ENCODE results near the gene NUF2. TPM values are rescaled to one million over a fixed set of nuclear protein-coding genes. Genes with fewer than 3 reads are reported as not detected.

NUF2 gene
- total and polyA plus RNA-seq, 4 donors, result 0.80 to 31.6 (median 1.0) TPM; not detected in 1

- H3K27ac ChIP-seq (ENCODE audit: low read depth in 1 of 2, low read length in 2 of 2), result no peak overlapping the region
- no peak overlapping the region for H3K4me3 ChIP-seq (ENCODE audit: low read depth in 1 of 3, low read length in 3 of 3)
- no peaks in the 10 kb centered on the region for H3K4me1 ChIP-seq (ENCODE audit: control insufficient read depth in 4 of 4, insufficient read depth in 4 of 4, low read length in 3 of 4)
- no peak for DNase-seq (ENCODE audit: low spot score)
- no peaks in the 10 kb centered on the region for H3K27me3 ChIP-seq (ENCODE audit: control insufficient read depth in 4 of 4, insufficient read depth in 4 of 4, low read length in 3 of 4)
- H3K36me3 ChIP-seq (ENCODE audit: control insufficient read depth in 4 of 4, insufficient read depth in 3 of 4, low read depth in 1 of 4, low read length in 3 of 4), result no peaks in the 10 kb centered on the region
- no peak overlapping the region for H3K9ac ChIP-seq (ENCODE audit: low read depth in 1 of 2, low read length in 2 of 2)
- H3K9me3 ChIP-seq (ENCODE audit: control insufficient read depth in 4 of 4, low read length in 3 of 4), result no peaks in the 10 kb centered on the region
- TF ChIP-seq SP1 (IDR thresholded peaks at IDR 0.05) (no peak), NR2F2 (IDR thresholded peaks at IDR 0.05) (no peak), RAD21 (IDR thresholded peaks at IDR 0.05) (no peak), JUND (IDR thresholded peaks at IDR 0.05) (no peak), YY1 (IDR thresholded peaks at IDR 0.05) (no peak), EGR1 (IDR thresholded peaks at IDR 0.05; ENCODE audit: low read depth in 2 of 2) (no peak), TAF1 (conservative IDR thresholded peaks at IDR 0.05) (no peak), HNF4G (IDR thresholded peaks at IDR 0.05) (no peak)
- TF ChIP-seq, protein P1, sequence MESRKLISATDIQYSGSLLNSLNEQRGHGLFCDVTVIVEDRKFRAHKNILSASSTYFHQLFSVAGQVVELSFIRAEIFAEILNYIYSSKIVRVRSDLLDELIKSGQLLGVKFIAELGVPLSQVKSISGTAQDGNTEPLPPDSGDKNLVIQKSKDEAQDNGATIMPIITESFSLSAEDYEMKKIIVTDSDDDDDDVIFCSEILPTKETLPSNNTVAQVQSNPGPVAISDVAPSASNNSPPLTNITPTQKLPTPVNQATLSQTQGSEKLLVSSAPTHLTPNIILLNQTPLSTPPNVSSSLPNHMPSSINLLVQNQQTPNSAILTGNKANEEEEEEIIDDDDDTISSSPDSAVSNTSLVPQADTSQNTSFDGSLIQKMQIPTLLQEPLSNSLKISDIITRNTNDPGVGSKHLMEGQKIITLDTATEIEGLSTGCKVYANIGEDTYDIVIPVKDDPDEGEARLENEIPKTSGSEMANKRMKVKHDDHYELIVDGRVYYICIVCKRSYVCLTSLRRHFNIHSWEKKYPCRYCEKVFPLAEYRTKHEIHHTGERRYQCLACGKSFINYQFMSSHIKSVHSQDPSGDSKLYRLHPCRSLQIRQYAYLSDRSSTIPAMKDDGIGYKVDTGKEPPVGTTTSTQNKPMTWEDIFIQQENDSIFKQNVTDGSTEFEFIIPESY (IDR thresholded peaks at IDR 0.05), result no peak
- TF ChIP-seq, protein P2, sequence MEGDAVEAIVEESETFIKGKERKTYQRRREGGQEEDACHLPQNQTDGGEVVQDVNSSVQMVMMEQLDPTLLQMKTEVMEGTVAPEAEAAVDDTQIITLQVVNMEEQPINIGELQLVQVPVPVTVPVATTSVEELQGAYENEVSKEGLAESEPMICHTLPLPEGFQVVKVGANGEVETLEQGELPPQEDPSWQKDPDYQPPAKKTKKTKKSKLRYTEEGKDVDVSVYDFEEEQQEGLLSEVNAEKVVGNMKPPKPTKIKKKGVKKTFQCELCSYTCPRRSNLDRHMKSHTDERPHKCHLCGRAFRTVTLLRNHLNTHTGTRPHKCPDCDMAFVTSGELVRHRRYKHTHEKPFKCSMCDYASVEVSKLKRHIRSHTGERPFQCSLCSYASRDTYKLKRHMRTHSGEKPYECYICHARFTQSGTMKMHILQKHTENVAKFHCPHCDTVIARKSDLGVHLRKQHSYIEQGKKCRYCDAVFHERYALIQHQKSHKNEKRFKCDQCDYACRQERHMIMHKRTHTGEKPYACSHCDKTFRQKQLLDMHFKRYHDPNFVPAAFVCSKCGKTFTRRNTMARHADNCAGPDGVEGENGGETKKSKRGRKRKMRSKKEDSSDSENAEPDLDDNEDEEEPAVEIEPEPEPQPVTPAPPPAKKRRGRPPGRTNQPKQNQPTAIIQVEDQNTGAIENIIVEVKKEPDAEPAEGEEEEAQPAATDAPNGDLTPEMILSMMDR (IDR thresholded peaks at IDR 0.05; ENCODE audit: low read depth, low read length, missing input control), result no peak
- 63% methylated on average over 4 of the region's 4 CpGs for WGBS
These were observed 75.9 kb downstream of the NUF2 start for GRCh38 chr1:163397451-163398200.

DNA sequence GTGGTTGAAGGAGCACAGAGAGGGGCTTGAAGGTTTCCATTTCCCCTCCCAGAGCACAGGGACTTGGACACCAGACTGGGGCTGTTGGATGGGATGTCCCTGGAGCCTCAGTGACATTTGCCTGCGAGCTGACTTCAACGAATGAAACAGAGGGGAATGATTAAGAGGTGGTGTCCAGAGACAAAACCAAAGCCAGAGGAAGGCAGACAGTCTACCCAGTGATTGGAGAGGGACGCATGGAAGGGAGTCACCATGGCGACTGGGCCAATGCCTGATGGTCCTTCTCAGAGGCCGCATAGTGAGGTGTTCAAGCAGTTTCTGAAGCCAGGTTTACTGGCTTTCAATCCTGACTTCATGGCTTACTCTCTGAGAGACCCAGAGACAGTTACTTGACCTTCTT, 77.2 kb downstream of the NUF2 start:
- TF ChIP-seq REST (IDR thresholded peaks at IDR 0.05) (no peak), EGR1 (IDR thresholded peaks at IDR 0.05; ENCODE audit: low read depth in 2 of 2) (no peak), GABPA (IDR thresholded peaks at IDR 0.05 in 1 of 2, conservative IDR thresholded peaks at IDR 0.05 in 1 of 2) (no peak), JUND (IDR thresholded peaks at IDR 0.05) (no peak), NR2F2 (IDR thresholded peaks at IDR 0.05) (no peak), TAF1 (conservative IDR thresholded peaks at IDR 0.05) (no peak), HNF4G (IDR thresholded peaks at IDR 0.05) (no peak), MAX (IDR thresholded peaks at IDR 0.05) (no peak), RXRA (IDR thresholded peaks at IDR 0.05) (no peak), RAD21 (IDR thresholded peaks at IDR 0.05) (no peak), SP1 (IDR thresholded peaks at IDR 0.05) (no peak), FOXA1 (IDR thresholded peaks at IDR 0.05) (no peak)
- TF ChIP-seq, protein P1 (IDR thresholded peaks at IDR 0.05), result no peak
- TF ChIP-seq, protein P2 (IDR thresholded peaks at IDR 0.05; ENCODE audit: low read depth, low read length, missing input control), result no peak
- H3K4me3 ChIP-seq (ENCODE audit: low read depth in 1 of 3, low read length in 3 of 3), result no peak overlapping the region
- no peak overlapping the region for H3K27ac ChIP-seq (ENCODE audit: low read depth in 1 of 2, low read length in 2 of 2)
- H3K27me3 ChIP-seq (ENCODE audit: control insufficient read depth in 4 of 4, insufficient read depth in 4 of 4, low read length in 3 of 4), result no peaks in the 10 kb centered on the region
- 84% methylated on average over 5 of the region's 5 CpGs for WGBS
- H3K9ac ChIP-seq (ENCODE audit: low read depth in 1 of 2, low read length in 2 of 2), result no peak overlapping the region
- DNase-seq (ENCODE audit: low spot score), result no peak
- H3K4me1 ChIP-seq (ENCODE audit: control insufficient read depth in 4 of 4, insufficient read depth in 4 of 4, low read length in 3 of 4), result no peaks in the 10 kb centered on the region
- no peaks in the 10 kb centered on the region for H3K9me3 ChIP-seq (ENCODE audit: control insufficient read depth in 4 of 4, low read length in 3 of 4)
- no peaks in the 10 kb centered on the region for H3K36me3 ChIP-seq (ENCODE audit: control insufficient read depth in 4 of 4, insufficient read depth in 3 of 4, low read depth in 1 of 4, low read length in 3 of 4)
